HG03060 (cell line): ENCODE results near the gene TAF5L.
"Not testable (repeated sequence)": the region's sequence is repeated elsewhere in the genome, so short reads cannot be mapped to it uniquely, and the experiment has no call there.

ENCODE experiments used
- ATAC-seq: cut with Tn5 transposase; IDR thresholded peaks from one replicate; pipeline ENCODE4 v1.9.1; 2021; ENCODE audit warnings: low read depth, moderate number of reproducible peaks; ENCODE audit not compliant: unreplicated experiment

TAF5L gene

GRCh38 chr1:229614701-229615100 is 11.2 kb downstream of the TAF5L start:
- no peak for ATAC-seq

GRCh38 chr1:229613938-229614337 is 12.0 kb downstream of the TAF5L start:
- no peak for ATAC-seq

- no peak for ATAC-seq
These were observed 17.3 kb downstream of the TAF5L start for GRCh38 chr1:229608590-229608989.

- ATAC-seq, result no peak
These were observed 18.6 kb downstream of the TAF5L start for GRCh38 chr1:229607370-229607769.

GRCh38 chr1:229603371-229604005 is 22.4 kb downstream of the TAF5L start:
- ATAC-seq, result no peak

GRCh38 chr1:229600229-229600628 is 25.7 kb downstream of the TAF5L start:
- no peak for ATAC-seq

GRCh38 chr1:229599218-229599954 is 26.5 kb downstream of the TAF5L start:
- ATAC-seq, result no peak

- no peak for ATAC-seq
These were observed 28.0 kb downstream of the TAF5L start for GRCh38 chr1:229597877-229598276.

- ATAC-seq, result no peak
These were observed 28.8 kb downstream of the TAF5L start for GRCh38 chr1:229596925-229597699.

- ATAC-seq, result not testable (repeated sequence)
These were observed 30.0 kb downstream of the TAF5L start for GRCh38 chr1:229595876-229596275.

- ATAC-seq, result no peak
These were observed 31.5 kb downstream of the TAF5L start for GRCh38 chr1:229594227-229595008.

GRCh38 chr1:229593800-229594199 is 32.1 kb downstream of the TAF5L start:
- ATAC-seq, result no peak

- no peak for ATAC-seq
These were observed 35.8 kb downstream of the TAF5L start for GRCh38 chr1:229590119-229590518.

GRCh38 chr1:229585338-229585737 is 40.6 kb downstream of the TAF5L start:
- no peak for ATAC-seq

GRCh38 chr1:229582715-229583114 is 43.2 kb downstream of the TAF5L start:
- no peak for ATAC-seq

GRCh38 chr1:229582011-229582694 is 43.8 kb downstream of the TAF5L start:
- ATAC-seq, result no peak

- ATAC-seq, result no peak
These were observed 44.4 kb downstream of the TAF5L start for GRCh38 chr1:229581485-229581884.

- peak; percentile 85 for ATAC-seq
These were observed 46.8 kb downstream of the TAF5L start for GRCh38 chr1:229579059-229579673.

- ATAC-seq, result peak; percentile 15
These were observed 47.5 kb downstream of the TAF5L start for GRCh38 chr1:229578168-229579058.
